Measurements from ENCODE around the gene MSH3.
"Not testable (repeated sequence)": the region's sequence is repeated elsewhere in the genome, so short reads cannot be mapped to it uniquely, and the experiment has no call there.

GRCh38 chr5:80850168-80850567 lies 195.7 kb downstream of the MSH3 start:
- not testable (repeated sequence) for TF ChIP-seq POLR2AphosphoS5 (IDR thresholded peaks at IDR 0.05; ENCODE audit: low read depth, low read length); MAX (IDR thresholded peaks at IDR 0.05; ENCODE audit: low read depth); CTCF (IDR thresholded peaks at IDR 0.05); MXI1 (IDR thresholded peaks at IDR 0.05; ENCODE audit: low read depth, low read length); RXRA (IDR thresholded peaks at IDR 0.05; ENCODE audit: borderline replicate concordance, low read depth); ZBTB33 (IDR thresholded peaks at IDR 0.05; ENCODE audit: borderline replicate concordance, low read depth); YY1 (IDR thresholded peaks at IDR 0.05; ENCODE audit: low read depth)
